ENCODE data around the gene ST6GALNAC6. TPM values are rescaled to one million over a fixed set of nuclear protein-coding genes. Genes with fewer than 3 reads are reported as not detected.
A peak's percentile ranks its signal among the peaks of the same experiment; 100 is the strongest.
"Not testable (repeated sequence)": the region's sequence is repeated elsewhere in the genome, so short reads cannot be mapped to it uniquely, and the experiment has no call there.

ST6GALNAC6 gene
- total RNA-seq, 1 donor from 2014 or later: 34.0 TPM

- peak; percentile 88 for DNase-seq
Measured at GRCh38 chr9:127873223-127873691, 26.1 kb downstream of the ST6GALNAC6 start.

DNA sequence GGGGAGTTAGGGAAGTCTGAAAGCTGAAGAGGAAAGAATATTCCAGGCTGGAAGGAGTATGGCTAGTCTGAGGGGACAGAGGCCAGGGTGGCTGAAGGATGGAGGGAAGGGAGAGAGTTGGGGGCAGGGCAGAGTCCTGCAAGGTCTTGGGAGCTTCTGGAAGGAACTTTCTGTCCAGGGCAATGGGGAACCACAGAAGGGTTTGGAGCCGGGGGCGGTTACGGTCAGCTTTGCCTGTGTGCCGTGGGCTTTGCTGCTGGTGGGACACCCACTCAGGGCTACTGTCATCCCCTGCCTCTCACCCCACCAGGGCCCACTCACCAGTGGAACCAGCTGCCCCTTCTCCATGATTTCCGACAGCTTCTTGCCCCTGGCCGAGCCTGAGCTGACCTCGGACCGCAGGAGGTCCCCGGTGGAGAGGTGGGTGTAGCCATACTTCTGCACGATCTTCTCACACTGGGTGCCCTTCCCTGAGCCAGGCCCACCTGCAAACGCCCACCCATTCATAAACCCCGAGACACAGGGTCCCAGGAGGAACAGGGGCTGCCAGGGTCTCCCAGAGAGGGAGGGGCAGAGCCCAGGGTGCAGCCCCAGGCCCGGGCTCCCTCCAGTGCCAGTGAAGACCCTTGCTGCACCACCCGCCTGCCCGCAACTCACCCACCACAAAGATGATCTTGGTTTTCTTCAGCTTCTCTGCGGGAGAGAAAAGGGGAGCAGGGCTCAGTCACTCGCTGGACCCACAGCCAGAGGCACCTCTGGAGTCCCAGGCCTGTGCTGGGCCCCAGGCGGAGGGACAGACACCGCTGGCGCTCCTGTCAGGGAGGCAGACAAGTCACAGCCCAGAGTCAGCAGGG is 26.8 kb downstream of the ST6GALNAC6 start:
- no peak for DNase-seq

GRCh38 chr9:127871531-127871930 is 27.9 kb downstream of the ST6GALNAC6 start:
- no peak for DNase-seq

DNA sequence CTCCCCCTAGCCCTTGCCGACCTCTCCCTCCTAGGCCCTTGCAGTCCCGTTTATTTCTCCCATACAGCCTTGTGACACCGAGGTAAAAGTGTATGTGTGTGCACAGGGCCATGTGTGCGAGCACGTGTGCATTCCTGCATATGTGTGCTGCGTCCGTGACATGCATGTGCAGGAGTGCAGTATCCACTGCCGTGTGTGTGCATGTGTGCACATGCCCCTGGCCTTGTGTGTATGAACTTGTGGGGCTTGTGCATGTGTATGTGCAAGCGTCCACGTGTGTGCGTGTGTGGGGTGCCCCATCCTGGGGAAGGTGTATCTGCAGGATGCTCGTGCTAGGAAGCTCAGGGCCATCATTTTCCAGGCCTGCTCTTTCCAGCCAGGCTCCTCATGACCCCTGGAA is 28.5 kb downstream of the ST6GALNAC6 start:
- DNase-seq: no peak

DNA sequence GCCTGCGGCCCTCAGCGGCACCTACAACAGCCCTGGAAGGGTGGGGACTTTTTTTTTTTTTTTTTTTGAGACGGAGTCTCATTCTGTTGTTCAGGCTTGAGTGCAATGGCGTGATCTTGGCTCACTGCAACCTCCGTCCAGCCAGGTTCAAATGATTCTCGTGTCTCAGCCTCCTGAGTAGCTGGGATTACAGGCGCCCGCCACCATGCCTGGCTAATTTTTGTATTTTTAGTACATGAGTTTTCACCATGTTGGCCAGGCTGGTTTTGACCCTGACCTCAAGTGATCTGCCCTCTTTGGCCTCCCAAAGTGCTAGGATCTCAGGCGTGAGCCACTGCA is 29.3 kb downstream of the ST6GALNAC6 start:
- DNase-seq: not testable (repeated sequence)

- peak; percentile 97 for DNase-seq
Measured at GRCh38 chr9:127869310-127870152, 29.9 kb downstream of the ST6GALNAC6 start.

DNA sequence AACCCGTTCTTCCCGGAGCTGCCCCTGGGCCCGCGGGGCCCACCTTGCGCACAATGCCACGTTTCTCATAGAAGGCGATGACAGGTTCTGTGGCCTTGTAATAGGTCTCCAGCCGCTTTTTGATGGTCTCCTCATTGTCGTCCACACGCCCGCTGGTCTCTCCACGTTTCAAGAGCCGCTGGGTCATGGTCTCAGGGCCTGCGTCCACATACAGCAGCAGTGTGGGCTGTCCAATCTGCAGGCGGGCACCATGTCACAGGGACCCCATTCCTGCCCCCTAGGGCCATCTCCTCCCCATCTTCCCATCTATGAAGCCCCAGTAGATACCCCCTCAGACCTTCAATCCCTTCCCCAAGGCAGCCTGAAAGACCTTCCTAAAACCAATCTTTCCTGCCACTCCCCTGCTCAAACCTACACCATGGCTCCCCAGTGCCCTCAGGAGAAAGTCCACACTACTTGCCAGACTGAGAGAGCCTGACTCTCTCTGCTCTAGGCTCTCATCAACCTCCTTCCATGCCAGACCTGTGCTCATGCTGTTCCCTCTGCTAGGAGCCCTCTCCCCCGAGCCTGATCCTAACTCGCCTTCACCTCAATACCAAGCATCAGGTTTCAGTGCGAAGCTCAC is 31.0 kb downstream of the ST6GALNAC6 start:
- no peak for DNase-seq

DNA sequence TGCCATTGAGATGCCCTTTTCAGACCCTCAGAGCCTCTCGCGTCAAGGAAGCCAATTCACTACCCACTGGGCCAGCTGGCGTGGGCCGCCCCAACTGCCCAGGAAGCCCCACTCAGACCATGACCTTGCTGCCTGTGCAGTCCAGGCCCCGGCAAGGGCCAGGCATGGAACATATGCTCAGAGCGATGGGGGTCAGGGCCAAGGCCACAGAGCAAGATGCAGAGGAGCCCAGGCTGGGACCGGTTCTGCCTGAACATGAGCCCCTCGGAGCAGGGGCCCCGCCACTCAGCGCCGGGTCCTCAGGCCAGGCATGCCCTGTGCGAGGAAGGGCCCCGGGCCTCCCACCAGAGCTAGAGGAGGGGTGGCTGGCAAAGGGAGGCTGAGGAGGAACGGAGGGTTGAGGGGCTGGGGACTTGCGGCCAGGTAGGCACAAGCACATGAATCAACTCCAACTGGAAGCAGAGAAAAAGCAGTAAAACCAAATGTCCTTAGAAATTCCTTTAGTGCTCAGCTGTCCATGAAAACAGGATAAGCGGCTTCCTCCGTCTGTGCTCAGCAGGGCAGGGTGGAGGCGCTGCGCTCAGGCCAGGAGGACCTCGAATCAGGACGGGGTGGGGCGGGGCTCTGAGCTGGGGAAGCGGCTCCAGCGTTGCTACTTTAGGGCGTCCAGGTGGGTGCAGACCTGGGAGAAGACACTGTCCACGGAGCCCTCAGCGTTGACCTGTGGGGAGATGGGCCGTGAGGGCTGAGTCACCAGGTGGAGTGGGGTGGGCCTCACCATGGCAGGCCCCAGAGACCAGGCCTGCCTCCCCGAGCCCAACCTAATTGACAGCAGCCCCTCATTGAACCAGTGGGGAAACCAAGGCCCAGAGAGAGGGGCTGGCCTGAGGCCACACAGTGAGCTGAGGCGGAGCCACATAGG is 31.8 kb downstream of the ST6GALNAC6 start:
- no peak for DNase-seq

DNA sequence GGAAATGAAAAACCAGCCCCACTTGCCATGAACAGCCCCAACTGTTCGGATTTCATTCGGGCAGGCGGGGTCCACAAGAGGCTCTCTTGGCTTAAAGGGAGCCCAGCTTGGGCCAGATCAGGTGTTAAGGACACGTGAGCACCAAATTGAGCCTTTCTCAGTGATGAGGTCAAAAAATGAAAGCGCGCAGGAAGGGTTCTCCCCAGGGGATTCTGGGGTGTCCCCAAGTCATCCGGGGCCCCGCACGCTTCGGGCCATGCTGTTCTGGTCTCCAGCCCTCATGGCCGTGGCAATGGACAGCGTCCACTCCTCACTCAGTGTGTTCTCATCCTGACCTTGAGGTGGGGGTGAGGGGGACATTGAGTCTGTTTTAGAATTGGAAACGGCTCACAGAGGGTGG is 32.9 kb downstream of the ST6GALNAC6 start:
- no peak for DNase-seq

- DNase-seq: no peak
Measured at GRCh38 chr9:127865645-127866464, 33.5 kb downstream of the ST6GALNAC6 start.

DNA sequence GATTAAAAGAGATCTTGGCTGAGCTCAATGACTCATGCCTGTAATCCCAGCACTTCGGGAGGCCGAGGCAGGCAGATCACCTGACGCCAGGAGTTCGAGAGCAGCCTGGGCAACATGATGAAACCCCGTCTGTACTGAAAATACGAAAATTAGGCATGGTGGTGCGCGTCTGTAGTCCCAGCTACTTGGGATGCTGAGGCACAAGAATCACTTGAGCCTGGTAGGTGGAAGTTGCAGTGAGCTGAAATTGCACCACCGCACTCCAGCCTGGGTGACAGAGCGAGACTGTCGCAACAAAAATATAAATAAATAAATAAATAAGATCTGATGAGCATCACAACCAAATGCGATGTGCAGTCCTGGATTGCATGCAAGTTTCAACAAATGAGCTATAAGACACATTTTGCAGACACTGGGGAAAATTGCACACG is 36.2 kb downstream of the ST6GALNAC6 start:
- no peak for DNase-seq

DNA sequence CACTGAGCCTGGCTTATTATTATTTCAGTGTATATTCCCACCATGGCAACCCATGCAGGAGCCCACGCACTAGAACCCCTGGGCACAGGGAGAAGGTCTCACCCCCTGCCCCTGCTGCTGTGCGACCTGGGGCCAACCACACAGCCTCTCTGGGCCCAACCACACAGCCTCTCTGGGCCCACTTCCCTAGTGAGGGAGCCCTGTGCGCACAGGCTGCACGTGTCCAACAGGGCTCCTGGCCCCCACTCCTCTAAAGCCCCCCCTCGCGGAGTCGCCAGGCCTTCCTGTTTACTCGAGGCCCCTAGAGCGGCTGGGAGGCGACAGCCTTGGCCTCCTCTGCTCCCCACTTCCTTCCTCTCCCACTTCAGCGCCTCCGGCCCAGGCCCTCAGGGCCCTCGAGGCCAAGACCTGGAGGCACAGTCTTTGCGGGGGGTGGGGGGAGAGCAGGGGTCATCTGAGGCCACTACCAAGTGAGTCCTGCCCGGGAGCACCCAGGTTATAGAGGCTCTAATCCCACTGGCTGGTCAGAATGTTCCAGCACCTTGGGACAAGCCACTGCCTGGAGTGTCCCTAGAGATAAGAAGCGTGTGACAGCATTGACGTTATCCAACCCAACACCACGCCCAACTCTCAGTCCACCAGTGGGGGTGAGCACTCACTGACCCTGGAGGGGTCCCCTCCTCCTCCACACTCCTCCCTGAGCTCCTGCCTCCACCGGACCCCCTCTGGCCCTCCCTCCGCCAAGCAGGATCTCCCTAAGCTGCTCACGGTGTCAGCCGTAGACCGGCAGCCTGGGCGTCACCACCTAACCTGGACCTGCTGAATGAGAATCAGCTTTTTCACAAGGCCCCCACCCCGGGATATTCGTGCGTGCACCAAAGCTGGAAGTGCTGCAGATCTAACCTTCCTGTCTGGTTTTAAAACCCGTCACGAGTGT is 37.1 kb downstream of the ST6GALNAC6 start:
- DNase-seq: peak; percentile 68

DNA sequence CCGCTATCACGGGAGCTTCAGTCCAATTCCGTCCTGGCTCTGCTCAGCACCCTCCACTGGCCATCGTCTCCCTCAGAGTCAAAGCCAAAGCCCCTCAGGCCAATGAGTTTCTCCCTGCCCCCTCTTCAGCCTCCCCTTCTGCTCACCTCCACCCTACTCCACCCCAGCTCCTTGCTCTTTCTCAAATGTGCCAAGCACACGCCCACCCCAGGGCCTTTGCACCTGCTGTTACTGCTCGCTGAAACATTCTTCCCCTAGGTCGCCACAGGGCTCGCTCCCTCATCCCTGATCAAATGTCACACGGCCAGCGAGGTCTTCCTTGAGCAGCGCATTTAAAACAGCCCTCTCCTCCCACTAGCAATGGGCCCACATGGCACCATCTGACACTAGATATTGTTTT is 38.6 kb downstream of the ST6GALNAC6 start:
- DNase-seq: no peak

- DNase-seq: no peak
Measured at GRCh38 chr9:127860260-127860659, 39.1 kb downstream of the ST6GALNAC6 start.

DNA sequence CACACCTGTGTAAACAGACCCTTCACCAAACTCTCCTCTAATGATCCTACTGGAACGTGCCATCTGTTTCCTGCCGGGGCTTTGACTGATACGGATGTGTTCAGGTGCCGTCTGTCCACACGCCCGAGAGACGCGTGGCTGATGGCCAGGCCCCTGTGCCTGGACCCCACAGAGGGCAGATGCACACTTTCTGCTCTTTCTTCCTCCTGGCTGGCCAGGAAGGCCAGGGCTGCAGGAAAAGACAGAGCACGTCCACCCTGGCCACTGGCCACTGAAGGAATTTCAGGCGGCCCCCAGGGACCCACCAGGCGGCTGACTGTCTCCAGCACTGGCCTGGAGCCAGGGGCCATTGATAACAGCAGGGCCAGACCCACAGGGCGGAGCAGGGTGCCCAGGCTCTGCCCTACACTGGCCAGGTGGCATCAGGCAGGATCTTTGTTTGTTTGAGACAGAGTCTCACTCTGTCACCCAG is 41.3 kb downstream of the ST6GALNAC6 start:
- DNase-seq: no peak

- no peak for DNase-seq
Measured at GRCh38 chr9:127857278-127857677, 42.1 kb downstream of the ST6GALNAC6 start.

GRCh38 chr9:127856729-127857116 is 42.7 kb downstream of the ST6GALNAC6 start:
- no peak for DNase-seq

DNA sequence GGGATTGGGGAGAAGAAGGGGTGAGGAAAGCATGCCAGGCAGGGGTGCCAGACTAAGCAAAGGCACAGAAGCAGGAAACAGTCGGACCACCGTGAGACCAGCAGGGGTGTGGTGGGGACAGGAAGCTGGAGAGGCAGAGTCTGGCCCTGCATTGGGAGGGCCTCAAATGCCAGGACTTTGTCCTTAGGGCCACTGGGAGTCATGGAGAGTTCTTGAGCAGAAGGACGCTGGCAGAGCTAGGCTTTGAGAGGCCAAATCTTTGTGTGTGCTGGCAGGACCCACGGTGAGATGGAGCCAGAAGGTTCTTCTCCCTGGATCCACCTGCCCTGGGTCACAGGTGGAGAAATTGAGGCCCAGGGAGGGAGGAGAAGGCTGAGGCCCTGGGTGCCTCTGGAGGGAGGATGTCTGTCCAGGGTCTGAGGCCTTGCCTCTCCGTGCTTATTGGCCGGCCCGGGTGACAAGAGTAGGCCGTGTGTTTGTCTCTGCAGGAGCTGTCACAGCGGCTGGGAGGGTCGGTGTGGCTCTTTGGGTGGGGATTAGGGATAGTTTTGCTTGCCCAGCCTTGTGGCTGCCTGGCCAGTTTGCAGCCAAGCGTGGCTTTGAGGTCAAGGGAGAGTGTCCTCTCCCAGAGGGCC is 43.2 kb downstream of the ST6GALNAC6 start:
- no peak for DNase-seq

- no peak for DNase-seq
Measured at GRCh38 chr9:127855522-127855921, 43.9 kb downstream of the ST6GALNAC6 start.
